Peyer's patch (tissue), 4 donors: Measurements from ENCODE around the gene IL24. TPM values are rescaled to one million over a fixed set of nuclear protein-coding genes. Genes with fewer than 3 reads are reported as not detected.

Experiments
- DNase-seq, 3 donors: peaks; one replicate each; pipeline ENCODE4 v3.0.0-alpha.2; 2017 to 2019
- H3K27ac ChIP-seq, 4 donors: fragments of 200-600 bp; sonication (generic); one replicate each; pipeline ENCODE4 v1.5.1; 2016 to 2019
- H3K27me3 ChIP-seq, 2 donors: fragments of 200-600 bp; sonication (generic); one replicate each; pipeline ENCODE4 v1.5.1; 2019
- H3K36me3 ChIP-seq, 3 donors: fragments of 200-600 bp; sonication (generic); one replicate each; pipeline ENCODE4 v1.5.1; 2016 to 2019
- H3K4me1 ChIP-seq, 4 donors: fragments of 200-600 bp; sonication (generic); one replicate each; pipeline ENCODE4 v1.5.1; 2016 to 2019
- H3K4me3 ChIP-seq, 4 donors: fragments of 200-600 bp; sonication (generic); 1 replicate in 3 of 4; 2 replicates in 1 of 4; pipeline ENCODE4 v1.5.1; 2016 to 2019; ENCODE audit warnings: mild to moderate bottlenecking in 1 of 4
- H3K9me3 ChIP-seq, 4 donors: fragments of 200-600 bp; sonication (generic); one replicate each; pipeline ENCODE4 v1.5.1; 2016 to 2019; ENCODE audit warnings: mild to moderate bottlenecking in 1 of 4
- CTCF ChIP-seq, 6 experiments: fragments of 450-650 bp in 4 of 6; fragments of 200-600 bp in 2 of 6; sonication (generic) in 1 of 6; IDR thresholded peaks; one replicate each; pipeline ENCODE4 v1.5.1; 2017 to 2019; ENCODE audit warnings: antibody characterized with exemption in 6 of 6, mild to moderate bottlenecking in 3 of 6, moderate library complexity in 1 of 6
- POLR2A ChIP-seq, 2 donors: fragments of 450-650 bp; IDR thresholded peaks; one replicate each; pipeline ENCODE4 v1.5.1; 2017; ENCODE audit warnings: antibody characterized with exemption in 2 of 2, mild to moderate bottlenecking in 2 of 2, moderate library complexity in 2 of 2
- total RNA-seq, 4 donors: library from RNA; depleted of rRNA; stranded (reverse); fragments of >200 nt; gene quantifications; one replicate each; pipeline ENCODE4 v1.1.0, GENCODE V29; 2016

IL24 gene
- total RNA-seq, 4 donors from 2014 or later = not detected

GRCh38 chr1:206945779-206946178 is 48.5 kb downstream of the IL24 start:
- peak overlapping the region in 3 of 4 donors; percentile 31 to 68 (median 44) for H3K27ac ChIP-seq
- DNase-seq = no peak
- peak overlapping the region in 3 of 4 donors; percentile 26 to 51 (median 49) for H3K4me3 ChIP-seq
- no peaks in the 10 kb centered on the region for H3K27me3 ChIP-seq
- no peaks in the 10 kb centered on the region for H3K36me3 ChIP-seq
- H3K9me3 ChIP-seq = no peaks in the 10 kb centered on the region
- H3K4me1 ChIP-seq = peaks cover 0 to 26% (median 5%) of the 10 kb centered on the region in 4 donors
- TF ChIP-seq CTCF (IDR thresholded peaks at IDR 0.05) = no peak
- no peak for TF ChIP-seq POLR2A (IDR thresholded peaks at IDR 0.05)

- TF ChIP-seq CTCF (IDR thresholded peaks at IDR 0.05) (no peak), POLR2A (IDR thresholded peaks at IDR 0.05) (peak; percentile 20 to 80)
- Histone ChIP-seq H3K9me3 (no peaks in the 10 kb centered on the region), H3K4me1 (peaks cover 0 to 22% (median 3%) of the 10 kb centered on the region in 4 donors), H3K27me3 (no peaks in the 10 kb centered on the region), H3K36me3 (no peaks in the 10 kb centered on the region), H3K27ac (peak within 1 kb of the TSS in 3 of 4 donors; percentile 44 to 68 (median 46)), H3K4me3 (peak within 1 kb of the TSS in 3 of 4 donors; percentile 26 to 51 (median 49))
- DNase-seq = peak in 2 of 3 donors; percentile 70 to 82
These were observed 49.0 kb downstream of the IL24 start, which contains the start of gene PIGR for GRCh38 chr1:206946261-206946660. PIGR (minus strand) TSS chr1:206946466; CDS start chr1:206940531, 5,935 bp downstream.

GRCh38 chr1:206947255-206947654 is 50.0 kb downstream of the IL24 start:
- no peaks in the 10 kb centered on the region for H3K27me3 ChIP-seq
- TF ChIP-seq POLR2A (IDR thresholded peaks at IDR 0.05) = no peak
- no peak for TF ChIP-seq CTCF (IDR thresholded peaks at IDR 0.05)
- peak overlapping the region in 2 of 4 donors; percentile 16 to 68 for H3K27ac ChIP-seq
- peaks cover 0 to 23% (median 3%) of the 10 kb centered on the region in 4 donors for H3K4me1 ChIP-seq
- no peaks in the 10 kb centered on the region for H3K9me3 ChIP-seq
- no peaks in the 10 kb centered on the region for H3K36me3 ChIP-seq
- no peak for DNase-seq
- peak overlapping the region in 1 of 4 donors; percentile 49 for H3K4me3 ChIP-seq

GRCh38 chr1:206949208-206949607 is 52.0 kb downstream of the IL24 start:
- no peaks in the 10 kb centered on the region for H3K9me3 ChIP-seq
- H3K36me3 ChIP-seq = no peaks in the 10 kb centered on the region
- no peak for TF ChIP-seq CTCF (IDR thresholded peaks at IDR 0.05)
- TF ChIP-seq POLR2A (IDR thresholded peaks at IDR 0.05) = no peak
- no peaks in the 10 kb centered on the region for H3K27me3 ChIP-seq
- no peak overlapping the region for H3K4me3 ChIP-seq
- no peak for DNase-seq
- no peak overlapping the region for H3K27ac ChIP-seq
- peaks cover 0 to 36% (median 4%) of the 10 kb centered on the region in 4 donors for H3K4me1 ChIP-seq

- Histone ChIP-seq H3K9me3 (no peaks in the 10 kb centered on the region), H3K36me3 (no peaks in the 10 kb centered on the region), H3K27ac (no peak overlapping the region), H3K4me3 (no peak overlapping the region), H3K4me1 (peaks cover 0 to 40% (median 4%) of the 10 kb centered on the region in 4 donors), H3K27me3 (no peaks in the 10 kb centered on the region)
- no peak for DNase-seq
- TF ChIP-seq POLR2A (IDR thresholded peaks at IDR 0.05) (no peak), CTCF (IDR thresholded peaks at IDR 0.05) (no peak)
These were observed 52.4 kb downstream of the IL24 start for GRCh38 chr1:206949641-206950040.
